T1000 (cell line): ENCODE results near the gene ADGRA1.
"Not testable (repeated sequence)": the region's sequence is repeated elsewhere in the genome, so short reads cannot be mapped to it uniquely, and the experiment has no call there.

Source experiments
- DNase-seq: peaks from one replicate; lab custom pipeline; 2025; ENCODE audit warnings: mixed read lengths; lab: John Stamatoyannopoulos, UW

ADGRA1 gene

GRCh38 chr10:133163889-133164815, 76.4 kb downstream of the ADGRA1 start:
- DNase-seq = no peak

DNA sequence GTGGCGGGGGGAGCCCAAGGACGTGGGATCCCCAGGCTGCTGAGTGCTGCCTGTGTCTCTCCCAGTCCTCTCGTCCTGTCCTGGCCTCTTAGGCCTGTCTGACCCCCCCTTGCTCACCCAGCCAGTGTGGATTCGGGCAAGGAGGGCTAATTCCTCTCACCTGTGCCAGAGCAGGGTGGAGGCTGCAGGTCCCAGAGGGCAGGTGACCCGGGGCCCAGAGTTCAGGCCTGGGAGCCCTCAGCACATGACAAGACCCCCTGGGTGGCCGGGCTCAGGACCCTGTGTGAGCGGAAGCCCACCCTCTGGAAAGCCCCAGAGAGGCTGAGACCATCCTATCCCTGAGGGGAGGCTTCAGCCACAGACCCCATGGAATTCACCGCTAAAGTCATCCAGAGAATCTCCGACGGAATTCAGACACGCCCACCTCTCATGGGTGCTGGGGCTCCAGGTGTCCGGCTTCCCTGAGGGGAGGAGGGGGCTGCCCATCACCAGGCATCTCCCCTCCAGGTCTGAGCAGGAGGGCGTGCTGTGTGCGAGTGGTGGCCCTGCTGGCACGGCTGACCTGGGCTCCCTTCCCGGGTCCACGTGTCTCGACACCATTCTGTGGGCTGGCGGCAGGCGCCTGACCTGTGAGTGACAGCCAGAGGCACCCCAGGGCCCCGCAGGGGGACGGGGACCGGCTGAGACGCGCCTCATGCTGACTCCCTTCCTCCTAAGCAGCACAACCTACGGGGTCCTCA, 77.3 kb downstream of the ADGRA1 start:
- no peak for DNase-seq

GRCh38 chr10:133165556-133166503, 78.1 kb downstream of the ADGRA1 start:
- DNase-seq = no peak

- no peak for DNase-seq
Observed at GRCh38 chr10:133166504-133166827, 78.7 kb downstream of the ADGRA1 start.

DNA sequence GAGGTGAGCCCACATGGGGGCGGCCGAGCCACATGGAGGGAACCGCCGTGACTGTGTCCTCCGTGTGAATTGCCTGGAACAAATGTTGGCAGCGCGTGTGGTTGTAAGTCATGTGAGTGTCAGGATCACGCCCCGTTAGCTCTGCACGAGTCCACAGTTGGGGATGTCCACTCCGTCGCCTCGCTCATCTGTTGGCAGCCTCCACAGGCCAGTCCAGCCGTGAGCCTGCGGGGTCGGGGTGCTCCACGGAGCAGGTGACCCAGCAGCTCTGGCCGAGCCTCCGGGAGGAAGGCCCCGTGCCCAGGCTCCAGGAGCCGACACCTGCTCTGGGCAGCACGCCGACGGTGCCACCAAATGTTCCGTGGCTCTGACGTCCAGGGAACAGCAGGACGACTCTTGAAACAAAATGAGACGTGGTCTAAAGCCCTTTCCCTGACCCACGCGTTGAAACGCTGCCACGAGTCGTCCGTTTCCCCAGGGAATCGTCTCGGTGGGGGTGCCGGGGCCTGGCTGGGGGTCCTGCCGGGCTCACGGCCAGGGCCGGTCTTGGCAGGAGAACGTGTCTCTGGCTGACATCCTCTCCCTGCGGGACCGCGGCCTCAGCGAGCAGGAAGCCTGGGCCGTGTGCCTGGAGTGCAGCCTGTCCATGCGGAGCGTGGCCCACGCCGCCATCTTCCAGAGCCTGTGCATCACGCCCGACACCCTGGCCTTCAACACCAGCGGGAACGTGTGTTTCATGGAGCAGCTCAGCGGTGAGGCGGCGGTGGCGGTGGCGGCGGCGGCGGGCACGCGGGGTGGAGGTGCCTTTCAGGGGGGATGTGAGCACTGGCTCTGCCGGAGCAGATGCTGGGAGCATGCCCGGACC, 79.3 kb downstream of the ADGRA1 start:
- DNase-seq = no peak

- DNase-seq = no peak
Observed at GRCh38 chr10:133167693-133168616, 80.2 kb downstream of the ADGRA1 start.

GRCh38 chr10:133168617-133169031, 80.9 kb downstream of the ADGRA1 start:
- no peak for DNase-seq

DNA sequence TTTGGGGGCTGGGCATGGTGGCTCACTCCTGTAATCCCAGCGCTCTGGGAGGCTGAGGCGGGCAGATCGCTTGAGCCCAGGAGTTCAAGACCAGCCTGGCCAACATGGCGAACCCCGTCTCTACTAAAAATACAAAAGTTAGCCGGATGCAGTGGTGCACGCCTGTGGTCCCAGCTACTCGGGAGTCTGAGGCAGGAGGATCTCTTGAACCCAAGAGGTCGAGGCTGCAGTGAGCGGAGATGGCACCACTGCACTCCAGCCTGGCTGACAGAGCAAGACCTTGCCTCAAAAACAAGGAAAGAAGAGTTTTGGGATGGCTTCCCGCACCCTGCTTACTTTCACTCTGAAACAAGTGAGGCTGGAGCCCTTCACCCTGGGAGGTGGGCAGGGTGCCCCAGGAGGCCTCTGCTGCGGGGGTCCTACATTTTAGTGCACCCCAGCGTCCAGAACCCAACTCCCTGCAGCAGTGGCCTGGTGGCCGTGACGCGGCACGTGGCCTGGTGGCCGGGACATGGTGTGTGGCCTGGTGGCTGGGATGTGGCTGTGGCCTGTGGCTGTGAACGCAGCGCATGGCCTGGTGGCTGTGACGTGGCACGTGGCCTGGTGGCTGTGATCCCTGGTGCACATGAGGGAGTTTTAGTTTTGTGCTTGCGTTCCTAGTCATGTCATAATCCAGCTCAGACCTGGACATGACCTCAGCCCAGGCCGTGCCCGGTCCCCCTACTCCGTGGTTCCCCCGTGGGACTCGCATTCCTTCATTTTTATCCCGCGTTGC, 81.6 kb downstream of the ADGRA1 start:
- DNase-seq = no peak

GRCh38 chr10:133170092-133170491, 82.4 kb downstream of the ADGRA1 start:
- DNase-seq = no peak

- DNase-seq = no peak
Observed at GRCh38 chr10:133173860-133174640, 86.3 kb downstream of the ADGRA1 start.

DNA sequence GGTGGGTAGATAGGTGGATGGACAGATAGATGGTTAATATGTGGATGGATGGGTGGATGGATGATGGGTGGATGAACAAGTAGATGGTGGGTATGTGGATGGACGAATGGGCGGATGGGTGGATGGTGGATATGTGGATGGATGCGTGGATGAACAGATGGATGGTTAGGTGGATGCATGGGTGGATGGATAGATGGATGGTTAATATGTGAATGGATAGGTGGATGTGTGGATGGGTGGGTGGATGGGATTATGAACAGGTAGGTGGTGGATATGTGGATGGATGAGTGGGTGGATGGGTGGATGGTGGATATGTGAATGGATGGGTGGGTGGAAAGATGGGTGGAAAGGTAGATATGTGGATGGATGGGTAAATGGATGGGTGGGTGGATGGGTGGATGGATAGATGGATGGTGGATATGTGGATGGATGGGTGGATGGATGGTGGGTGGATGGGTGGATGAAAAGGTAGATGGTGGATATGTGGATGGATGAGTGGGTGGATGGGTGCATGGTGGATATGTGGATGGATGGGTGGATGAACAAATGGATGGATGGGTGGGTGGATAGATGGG, 87.1 kb downstream of the ADGRA1 start:
- no peak for DNase-seq

- not testable (repeated sequence) for DNase-seq
Observed at GRCh38 chr10:133175624-133176023, 87.9 kb downstream of the ADGRA1 start.

- DNase-seq = no peak
Observed at GRCh38 chr10:133176546-133176945, 88.8 kb downstream of the ADGRA1 start.

GRCh38 chr10:133177380-133178157, 89.8 kb downstream of the ADGRA1 start:
- no peak for DNase-seq

DNA sequence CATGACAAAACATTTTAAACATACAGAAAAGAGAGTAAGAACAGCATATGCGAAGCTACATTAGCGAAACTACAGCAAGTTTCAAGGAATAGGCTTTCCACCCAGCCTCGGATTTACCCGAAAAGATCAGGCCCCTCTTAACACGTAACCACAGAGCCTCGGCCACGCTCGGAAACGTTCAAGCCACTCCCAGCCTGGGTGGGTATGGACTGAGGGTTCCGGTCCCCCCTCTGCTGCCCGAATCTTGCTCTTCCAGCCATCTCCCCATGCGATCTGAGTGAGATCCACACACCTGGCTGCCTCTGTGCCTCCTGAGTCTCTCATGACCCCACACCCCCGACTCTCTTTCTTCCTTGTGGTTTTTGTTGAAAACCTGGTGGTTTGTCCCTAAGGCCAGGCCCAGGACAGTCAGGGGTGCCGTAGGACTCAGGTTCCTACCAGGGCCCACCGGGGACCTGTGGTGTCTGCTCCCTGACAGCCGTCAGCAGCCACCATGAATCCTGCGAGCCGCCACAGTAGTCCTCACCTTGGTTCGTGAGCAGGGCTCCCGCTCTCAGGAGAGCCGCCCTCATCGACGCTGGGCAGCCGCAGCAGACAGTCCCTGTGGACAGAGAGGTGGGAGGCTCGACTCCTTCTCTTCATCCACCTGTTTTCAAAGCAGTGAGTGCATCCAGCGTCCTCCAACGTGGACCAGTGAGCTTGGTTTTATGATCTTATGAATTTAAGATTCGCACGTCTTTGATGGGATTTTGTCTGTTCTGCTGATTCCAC, 90.8 kb downstream of the ADGRA1 start:
- DNase-seq = no peak

GRCh38 chr10:133179128-133179520, 91.4 kb downstream of the ADGRA1 start:
- DNase-seq = no peak
